CD4-positive, alpha-beta T cell (primary cell): ENCODE results near the gene TMIGD2. TPM values are rescaled to one million over a fixed set of nuclear protein-coding genes. Genes with fewer than 3 reads are reported as not detected.
"Not testable (repeated sequence)": the region's sequence is repeated elsewhere in the genome, so short reads cannot be mapped to it uniquely, and the experiment has no call there.

Experiments
- ATAC-seq: fragments of 200-7000 bp; cut with Tn5 transposase; one replicate; pipeline ENCODE4 v1.10.0; 2022; ENCODE audit warnings: mild to moderate bottlenecking; ENCODE audit not compliant: poor library complexity
- CTCF ChIA-PET: fragments of 350-600 bp; sonication (Branson Sonifier 250); formaldehyde crosslinking; loops from one replicate; lab custom pipeline; 2021; ENCODE audit warnings: antibody characterized with exemption, inconsistent platforms; lab: Charles Lee
- POLR2A ChIA-PET: fragments of 350-600 bp; sonication (Branson Sonifier 250); formaldehyde crosslinking; loops from one replicate; lab custom pipeline; 2021; ENCODE audit warnings: antibody characterized with exemption, inconsistent platforms; lab: Charles Lee
- DNase-seq, 14 experiments: peaks; one replicate each; pipeline ENCODE4 v3.0.0-alpha.2; 2013 to 2020; ENCODE audit warnings: mixed read lengths in 2 of 14
- H3K27ac ChIP-seq, 2 donors: one replicate each; pipeline versions ENCODE4 v1.5.1 to v1.7.0; 2013; ENCODE audit warnings: low read length in 2 of 2, low read depth in 1 of 2, mild to moderate bottlenecking in 1 of 2
- H3K27me3 ChIP-seq, 2 experiments: 1 replicate in 1 of 2; 2 replicates in 1 of 2; pipeline versions ENCODE4 v1.6.1 to v1.7.0; 2013; ENCODE audit warnings: low read length in 2 of 2, control low read depth in 1 of 2, mild to moderate bottlenecking in 1 of 2, moderate library complexity in 1 of 2; ENCODE audit not compliant: insufficient read depth in 2 of 2, control insufficient read depth in 1 of 2
- H3K36me3 ChIP-seq: one replicate; pipeline ENCODE4 v1.6.1; 2013; ENCODE audit warnings: low read length, control low read depth; ENCODE audit not compliant: insufficient read depth
- H3K4me1 ChIP-seq: one replicate; pipeline ENCODE4 v1.6.1; 2013; ENCODE audit warnings: low read length, control low read depth; ENCODE audit not compliant: insufficient read depth
- H3K4me3 ChIP-seq: one replicate; pipeline ENCODE4 v1.5.1; 2013; ENCODE audit warnings: mild to moderate bottlenecking, low read length, moderate library complexity
- H3K9me3 ChIP-seq, 2 experiments: 1 replicate in 1 of 2; 2 replicates in 1 of 2; pipeline versions ENCODE4 v1.6.1 to v1.7.0; 2013; ENCODE audit warnings: low read length in 2 of 2, mild to moderate bottlenecking in 2 of 2, control low read depth in 1 of 2, moderate library complexity in 1 of 2; ENCODE audit not compliant: control insufficient read depth in 1 of 2, insufficient read depth in 1 of 2
- H3K27ac Mint-ChIP-seq: one replicate; pipeline ENCODE4 v1.8.0; 2020; ENCODE audit warnings: mixed read lengths
- H3K27me3 Mint-ChIP-seq: one replicate; pipeline ENCODE4 v1.8.0; 2021; ENCODE audit warnings: mixed read lengths
- H3K36me3 Mint-ChIP-seq: one replicate; pipeline ENCODE4 v1.8.0; 2021; ENCODE audit warnings: low read depth, mixed read lengths
- H3K4me1 Mint-ChIP-seq: one replicate; pipeline ENCODE4 v1.8.0; 2021; ENCODE audit warnings: low read depth, mixed read lengths
- H3K4me3 Mint-ChIP-seq: one replicate; pipeline ENCODE4 v1.8.0; 2020; ENCODE audit warnings: mild to moderate bottlenecking, mixed read lengths
- H3K9me3 Mint-ChIP-seq: one replicate; pipeline ENCODE4 v1.8.0; 2020; ENCODE audit warnings: mixed read lengths
- intact Hi-C, 2 experiments: fragments of 100-400 bp; cut with DNase I in 1 of 2; cut with micrococcal nuclease in 1 of 2; formaldehyde crosslinking; loops; one replicate each; pipeline versions ENCODE4 v1.15.1 to v1.9.0; 2023 to 2025; cut with DNase I, micrococcal nuclease
- total RNA-seq, 174 experiments: library from RNA in 2 of 174; stranded (reverse) in 2 of 174; gene quantifications; one replicate each; pipeline ENCODE4 v1.2.3 and lab custom pipeline; 2021 to 2026
- TF ChIP-seq, protein P1 (sequence below): fragments of 200-600 bp; IDR thresholded peaks from one replicate; pipeline ENCODE4 v1.8.0; 2022; ENCODE audit warnings: antibody characterized with exemption, mild to moderate bottlenecking

TMIGD2 gene
- total RNA-seq, 2 experiments from 2014 or later: 17.6 to 20.9 TPM

DNA sequence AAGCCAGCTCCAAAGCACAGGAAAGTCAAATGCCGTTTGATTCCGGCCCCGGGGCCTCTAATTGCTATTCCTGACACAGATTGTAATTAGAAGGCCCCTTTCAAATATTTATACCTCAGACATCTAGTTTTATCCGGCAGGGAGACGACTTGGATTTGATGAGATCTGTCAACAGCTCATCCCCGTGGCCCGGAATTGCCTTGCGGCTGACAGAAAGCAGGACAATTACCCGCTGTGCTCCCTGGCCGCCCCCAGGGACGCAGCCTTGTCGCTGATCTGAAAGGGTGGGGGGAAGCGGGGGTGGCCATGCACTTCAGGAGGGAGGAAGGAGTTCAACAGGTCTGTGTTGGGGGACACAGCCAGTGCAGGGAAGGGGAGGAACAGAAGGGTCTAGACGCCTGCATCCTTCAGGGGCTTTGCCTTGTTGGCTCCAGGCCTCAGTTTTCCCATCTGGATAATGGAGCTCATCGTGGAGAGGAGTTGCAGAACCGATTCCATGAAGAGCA is 24.9 kb downstream of the TMIGD2 start:
- Mint-ChIP-seq H3K4me3 (no peak overlapping the region), H3K27ac (no peak overlapping the region), H3K27me3 (peaks cover 30% of the 10 kb centered on the region), H3K36me3 (no peaks in the 10 kb centered on the region), H3K4me1 (no peaks in the 10 kb centered on the region), H3K9me3 (no peaks in the 10 kb centered on the region)
- ATAC-seq: no peak
- intact Hi-C loops: no loop called here
- no peak for DNase-seq
- ChIA-PET POLR2A (interaction anchor here (0.9 kb wide), 1 partner anchor 66 kb away, joined by 3 read pairs; no protein-coding TSS in a partner anchor), CTCF (interaction anchor here (1.0 kb wide), 1 partner anchor 10 kb away, joined by 3 read pairs; no protein-coding TSS in a partner anchor)
- Histone ChIP-seq H3K4me3 (no peak overlapping the region), H3K27me3 (peaks cover 15 to 16% of the 10 kb centered on the region in 2 experiments), H3K9me3 (peaks cover 0 to 5% of the 10 kb centered on the region in 2 experiments), H3K4me1 (peaks cover 15% of the 10 kb centered on the region), H3K27ac (no peak overlapping the region), H3K36me3 (no peaks in the 10 kb centered on the region)
- TF ChIP-seq, protein P1, sequence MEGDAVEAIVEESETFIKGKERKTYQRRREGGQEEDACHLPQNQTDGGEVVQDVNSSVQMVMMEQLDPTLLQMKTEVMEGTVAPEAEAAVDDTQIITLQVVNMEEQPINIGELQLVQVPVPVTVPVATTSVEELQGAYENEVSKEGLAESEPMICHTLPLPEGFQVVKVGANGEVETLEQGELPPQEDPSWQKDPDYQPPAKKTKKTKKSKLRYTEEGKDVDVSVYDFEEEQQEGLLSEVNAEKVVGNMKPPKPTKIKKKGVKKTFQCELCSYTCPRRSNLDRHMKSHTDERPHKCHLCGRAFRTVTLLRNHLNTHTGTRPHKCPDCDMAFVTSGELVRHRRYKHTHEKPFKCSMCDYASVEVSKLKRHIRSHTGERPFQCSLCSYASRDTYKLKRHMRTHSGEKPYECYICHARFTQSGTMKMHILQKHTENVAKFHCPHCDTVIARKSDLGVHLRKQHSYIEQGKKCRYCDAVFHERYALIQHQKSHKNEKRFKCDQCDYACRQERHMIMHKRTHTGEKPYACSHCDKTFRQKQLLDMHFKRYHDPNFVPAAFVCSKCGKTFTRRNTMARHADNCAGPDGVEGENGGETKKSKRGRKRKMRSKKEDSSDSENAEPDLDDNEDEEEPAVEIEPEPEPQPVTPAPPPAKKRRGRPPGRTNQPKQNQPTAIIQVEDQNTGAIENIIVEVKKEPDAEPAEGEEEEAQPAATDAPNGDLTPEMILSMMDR: no peak

DNA sequence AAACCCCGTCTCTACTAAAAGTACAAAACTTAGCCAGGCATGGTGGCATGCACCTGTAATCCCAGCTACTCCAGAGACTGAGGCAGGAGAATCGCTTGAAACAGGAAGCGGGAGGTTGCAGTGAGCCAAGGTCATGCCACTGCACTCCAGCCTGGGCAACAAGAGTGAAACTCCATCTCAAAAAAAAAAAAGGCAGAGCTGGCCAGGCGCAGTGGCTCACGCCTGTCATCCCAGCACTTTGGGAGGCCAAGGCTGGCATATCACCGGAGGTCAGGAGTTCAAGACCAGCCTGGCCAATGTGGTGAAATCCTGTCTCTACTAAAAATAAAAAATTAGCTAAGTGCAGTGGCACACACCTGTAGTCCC is 27.9 kb downstream of the TMIGD2 start:
- H3K4me3 ChIP-seq, H3K9me3 Mint-ChIP-seq, intact Hi-C loops, H3K27ac ChIP-seq, H3K4me3 Mint-ChIP-seq, DNase-seq, CTCF ChIA-PET, H3K27ac Mint-ChIP-seq, H3K4me1 Mint-ChIP-seq, H3K27me3 ChIP-seq, ATAC-seq, H3K9me3 ChIP-seq, H3K4me1 ChIP-seq: not testable (repeated sequence)
- Mint-ChIP-seq H3K36me3 (peaks cover 12% of the 10 kb centered on the region), H3K27me3 (peaks cover 13% of the 10 kb centered on the region)
- POLR2A ChIA-PET: interaction anchor here (1.5 kb wide), 1 partner anchor 27 kb away, joined by 4 read pairs; no protein-coding TSS in a partner anchor
- peaks cover 16% of the 10 kb centered on the region for H3K36me3 ChIP-seq

DNA sequence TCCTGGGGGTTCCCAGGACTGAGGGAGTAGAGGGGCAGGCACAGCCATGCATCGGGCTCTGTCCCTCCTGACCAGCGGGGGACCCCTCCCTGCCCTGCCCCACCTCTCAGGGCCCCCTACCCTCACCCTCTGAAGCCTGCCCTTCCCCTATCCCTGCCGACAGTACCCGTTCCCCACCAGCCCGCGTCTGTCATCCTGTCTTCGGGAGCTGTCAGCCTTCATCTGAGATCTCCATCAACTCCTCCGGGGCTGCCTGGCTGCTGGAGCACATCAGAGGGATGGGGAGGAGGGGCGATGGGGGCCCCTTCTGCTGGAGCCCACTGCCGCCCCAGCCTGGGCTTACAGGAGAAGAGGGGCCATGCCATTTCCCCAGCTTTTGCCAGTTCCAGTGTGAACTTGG is 29.3 kb downstream of the TMIGD2 start:
- TF ChIP-seq, protein P1: no peak
- peaks cover 4% of the 10 kb centered on the region for H3K27me3 Mint-ChIP-seq
- DNase-seq (no peak), ATAC-seq (no peak)
- intact Hi-C loops: no loop called here
- H3K36me3 Mint-ChIP-seq: peaks cover 24% of the 10 kb centered on the region
- Histone ChIP-seq H3K27me3 (no peaks in the 10 kb centered on the region), H3K4me3 (no peak overlapping the region), H3K9me3 (peaks cover 0 to 5% of the 10 kb centered on the region in 2 experiments), H3K27ac (no peak overlapping the region), H3K4me1 (no peaks in the 10 kb centered on the region), H3K36me3 (peaks cover 30% of the 10 kb centered on the region)
- ChIA-PET CTCF (no interaction called here), POLR2A (interaction anchor here (1.5 kb wide), 1 partner anchor 28 kb away, joined by 4 read pairs; no protein-coding TSS in a partner anchor)
- H3K27ac Mint-ChIP-seq: no peak overlapping the region
- H3K4me3 Mint-ChIP-seq: no peak overlapping the region
- no peaks in the 10 kb centered on the region for H3K4me1 Mint-ChIP-seq
- H3K9me3 Mint-ChIP-seq: no peaks in the 10 kb centered on the region
